AG04450 (cell line): Measurements from ENCODE around the gene PTX4. TPM values are rescaled to one million over a fixed set of nuclear protein-coding genes. Genes with fewer than 3 reads are reported as not detected.

ENCODE experiments used
- CTCF ChIA-PET: fragments of 300-600, 350-600 bp; formaldehyde crosslinking; extraction: SDS; loops from one replicate; lab custom pipeline; 2022; ENCODE audit warnings: antibody characterized with exemption, inconsistent platforms; lab: Charles Lee
- POLR2A ChIA-PET: fragments of 350-600 bp; formaldehyde crosslinking; extraction: SDS; loops from one replicate; lab custom pipeline; 2021; ENCODE audit warnings: antibody characterized with exemption, inconsistent platforms; lab: Yijun Ruan, JAX
- DNase-seq: peaks from one replicate; pipeline ENCODE4 v3.0.0-alpha.2; 2011; ENCODE audit warnings: low read depth, low spot score
- H3K27ac ChIP-seq: one replicate; pipeline ENCODE4 v1.5.1; 2012; ENCODE audit warnings: low read depth, low read length, control low read depth
- H3K27me3 ChIP-seq: one replicate; pipeline ENCODE4 v1.6.0; 2012; ENCODE audit warnings: low read length; ENCODE audit not compliant: control insufficient read depth, insufficient read depth
- H3K4me3 ChIP-seq: 2 replicates; pipeline ENCODE4 v1.5.1; 2011; ENCODE audit warnings: mild to moderate bottlenecking, low read depth, low read length, control low read depth
- H3K9me3 ChIP-seq: 2 replicates; pipeline ENCODE4 v1.5.1; 2012; ENCODE audit warnings: low read length; ENCODE audit not compliant: control insufficient read depth, insufficient read depth
- polyA plus RNA-seq: library from polyadenylated mRNA; depleted of rRNA; stranded (reverse); fragments of >200 nt; gene quantifications from 2 replicates; pipeline ENCODE4 v1.2.3, GENCODE V29; 2011
- TF ChIP-seq, protein P1 (sequence below): IDR thresholded peaks from 2 replicates; pipeline ENCODE4 v1.5.1; 2011; ENCODE audit warnings: low read depth, low read length, control low read depth, inconsistent platforms

PTX4 gene
- polyA plus RNA-seq, 1 experiment: not detected

DNA sequence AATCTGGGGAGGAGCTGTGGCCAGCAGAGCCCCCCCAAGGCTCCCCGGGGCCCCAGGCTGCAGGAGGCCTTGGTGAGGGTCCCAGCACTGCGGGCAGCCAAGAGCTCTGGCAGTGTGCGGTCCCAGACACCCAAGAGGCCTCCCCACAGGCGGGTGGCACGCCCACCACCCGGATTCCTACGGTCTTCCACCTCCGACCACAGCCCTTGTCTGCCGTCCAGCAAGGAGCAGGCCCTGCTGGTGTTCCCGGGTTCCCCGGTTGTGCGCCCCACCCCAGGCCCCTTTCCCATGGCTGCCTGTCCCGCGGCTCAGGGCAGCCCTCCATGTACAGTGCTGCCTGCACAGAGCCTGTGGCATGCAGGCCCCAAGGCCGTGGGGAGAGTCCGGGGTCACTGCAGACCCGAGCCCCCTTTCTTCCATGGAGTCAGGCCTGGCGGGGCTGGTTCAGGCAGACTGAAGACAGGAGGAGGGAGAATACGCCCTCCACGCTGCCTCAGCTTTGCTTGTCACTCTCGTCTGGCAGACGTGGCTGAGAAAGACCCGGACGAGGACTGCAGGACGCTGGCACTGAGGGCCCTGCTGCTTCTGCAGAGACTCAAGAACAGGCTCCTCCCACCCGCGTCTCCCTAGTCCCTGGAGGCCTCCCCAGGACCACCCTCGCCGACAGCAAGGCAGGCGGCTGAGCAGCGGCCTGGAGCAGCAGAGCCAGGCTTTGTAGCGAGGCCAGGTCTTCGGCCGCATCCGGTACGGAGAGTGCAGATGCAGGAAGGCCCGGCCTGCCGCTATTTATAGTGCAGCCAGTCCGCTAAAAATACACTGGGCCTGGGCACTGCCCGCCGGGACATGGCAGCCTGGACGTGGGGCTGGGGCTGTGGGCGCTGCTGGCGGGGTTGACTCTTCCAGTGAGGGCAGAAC is 20.8 kb upstream of the PTX4 start:
- Histone ChIP-seq H3K27ac (no peak overlapping the region), H3K4me3 (no peak overlapping the region), H3K27me3 (no peaks in the 10 kb centered on the region), H3K9me3 (peaks cover 19% of the 10 kb centered on the region)
- no peak for DNase-seq
- ChIA-PET POLR2A (no interaction called here), CTCF (no interaction called here)
- TF ChIP-seq, protein P1, sequence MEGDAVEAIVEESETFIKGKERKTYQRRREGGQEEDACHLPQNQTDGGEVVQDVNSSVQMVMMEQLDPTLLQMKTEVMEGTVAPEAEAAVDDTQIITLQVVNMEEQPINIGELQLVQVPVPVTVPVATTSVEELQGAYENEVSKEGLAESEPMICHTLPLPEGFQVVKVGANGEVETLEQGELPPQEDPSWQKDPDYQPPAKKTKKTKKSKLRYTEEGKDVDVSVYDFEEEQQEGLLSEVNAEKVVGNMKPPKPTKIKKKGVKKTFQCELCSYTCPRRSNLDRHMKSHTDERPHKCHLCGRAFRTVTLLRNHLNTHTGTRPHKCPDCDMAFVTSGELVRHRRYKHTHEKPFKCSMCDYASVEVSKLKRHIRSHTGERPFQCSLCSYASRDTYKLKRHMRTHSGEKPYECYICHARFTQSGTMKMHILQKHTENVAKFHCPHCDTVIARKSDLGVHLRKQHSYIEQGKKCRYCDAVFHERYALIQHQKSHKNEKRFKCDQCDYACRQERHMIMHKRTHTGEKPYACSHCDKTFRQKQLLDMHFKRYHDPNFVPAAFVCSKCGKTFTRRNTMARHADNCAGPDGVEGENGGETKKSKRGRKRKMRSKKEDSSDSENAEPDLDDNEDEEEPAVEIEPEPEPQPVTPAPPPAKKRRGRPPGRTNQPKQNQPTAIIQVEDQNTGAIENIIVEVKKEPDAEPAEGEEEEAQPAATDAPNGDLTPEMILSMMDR: no peak

DNA sequence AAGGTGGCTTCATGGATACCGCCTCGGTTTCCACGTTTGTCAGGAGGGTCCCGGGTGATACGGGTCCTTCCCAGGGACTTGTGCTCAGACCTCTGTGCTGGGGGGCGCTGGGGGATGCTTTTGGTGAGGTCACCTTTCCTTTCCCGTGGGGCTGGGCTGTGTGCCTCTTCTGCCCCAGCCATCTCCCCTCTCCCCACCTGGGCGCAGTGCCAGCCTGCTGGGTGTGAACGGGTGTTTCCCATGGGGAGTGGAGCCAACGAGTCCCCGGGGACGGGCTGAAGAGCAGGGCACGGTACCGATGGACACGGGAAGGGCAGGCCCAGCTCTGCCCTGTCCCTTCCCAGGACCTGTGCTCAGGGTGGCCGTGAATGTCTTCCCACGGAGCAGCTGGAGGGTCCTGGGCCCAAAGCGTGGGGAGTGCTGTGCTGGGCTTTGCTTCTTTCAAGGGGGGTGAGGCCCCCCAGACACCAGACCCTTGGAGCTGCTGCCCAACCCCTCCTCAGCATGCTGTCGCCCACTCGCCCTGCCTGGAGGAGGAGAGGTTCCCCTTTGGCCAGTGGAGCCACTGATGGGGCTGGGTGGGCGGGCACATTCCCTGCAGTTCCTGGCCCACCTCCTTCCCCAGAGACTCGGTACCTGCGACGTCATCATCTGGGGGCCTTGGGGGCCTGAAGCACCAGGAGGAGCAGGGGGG is 19.9 kb upstream of the PTX4 start:
- no peaks in the 10 kb centered on the region for H3K27me3 ChIP-seq
- H3K27ac ChIP-seq: no peak overlapping the region
- ChIA-PET CTCF (no interaction called here), POLR2A (no interaction called here)
- DNase-seq: no peak
- peaks cover 11% of the 10 kb centered on the region for H3K9me3 ChIP-seq
- TF ChIP-seq, protein P1: no peak
- no peak overlapping the region for H3K4me3 ChIP-seq

DNA sequence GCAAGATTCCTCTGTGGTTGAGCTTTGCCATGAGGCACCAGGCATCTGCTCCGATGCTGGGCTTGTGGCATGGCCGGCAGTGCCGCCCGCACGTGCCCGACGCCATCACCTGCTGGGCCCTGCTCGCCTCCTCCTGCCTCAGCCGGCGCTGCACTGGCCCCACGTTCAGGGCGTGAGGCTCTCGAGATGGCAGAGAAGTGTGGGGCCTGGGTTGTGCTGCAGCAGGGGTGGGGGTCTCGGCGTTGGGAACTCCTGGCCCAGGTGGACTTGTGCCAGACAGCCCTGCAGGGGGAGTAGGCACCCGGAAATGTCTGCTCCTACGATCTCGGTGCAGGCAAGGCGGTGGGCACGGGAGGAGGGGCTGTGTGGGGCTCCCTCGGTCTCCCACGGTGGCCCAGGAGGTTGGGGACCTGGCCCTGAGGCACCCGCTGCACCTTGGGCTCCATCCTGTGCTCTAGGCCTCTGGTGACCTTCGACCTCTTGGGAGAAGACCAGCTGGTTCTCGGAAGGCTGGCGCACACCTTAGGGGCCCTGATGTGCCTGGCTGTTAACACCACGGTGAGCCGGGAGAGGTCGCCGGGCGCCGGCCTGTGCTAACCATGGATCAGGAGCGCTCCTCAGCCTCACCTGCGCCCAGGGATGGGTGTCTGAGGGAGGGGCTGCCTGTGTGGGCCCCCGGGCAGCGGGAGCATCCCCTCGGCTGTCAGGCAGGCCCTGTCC is 17.9 kb upstream of the PTX4 start:
- Histone ChIP-seq H3K4me3 (no peak overlapping the region), H3K27ac (no peak overlapping the region), H3K9me3 (peaks cover 6% of the 10 kb centered on the region; the same call in 1 of the 2 replicates), H3K27me3 (no peaks in the 10 kb centered on the region)
- DNase-seq: no peak
- TF ChIP-seq, protein P1: no peak
- ChIA-PET POLR2A (no interaction called here), CTCF (no interaction called here)

DNA sequence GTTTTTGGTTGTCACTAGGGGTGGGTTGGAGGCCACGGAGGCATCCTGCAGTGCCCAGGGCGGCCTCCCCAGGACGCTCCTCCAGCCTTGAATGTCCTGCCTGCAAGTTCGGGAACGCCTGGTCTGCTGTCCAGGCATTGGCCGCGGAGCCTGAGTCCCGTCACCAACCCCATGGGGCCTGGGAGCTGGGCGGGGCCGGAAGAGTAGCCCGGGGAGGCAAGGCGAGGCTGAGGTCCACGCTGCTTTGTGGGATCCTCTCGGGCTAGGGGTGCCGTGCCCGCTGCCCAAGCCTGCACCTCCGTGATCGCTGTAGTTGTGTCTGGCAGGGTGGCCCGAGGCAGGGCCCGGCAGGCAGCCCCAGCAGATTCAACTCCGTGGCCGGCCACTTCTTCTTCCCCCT is 17.2 kb upstream of the PTX4 start:
- Histone ChIP-seq H3K27me3 (no peaks in the 10 kb centered on the region), H3K27ac (no peak overlapping the region), H3K4me3 (no peak overlapping the region), H3K9me3 (peaks cover 6% of the 10 kb centered on the region; the same call in 1 of the 2 replicates)
- no peak for DNase-seq
- POLR2A ChIA-PET: no interaction called here
- CTCF ChIA-PET: no interaction called here
- TF ChIP-seq, protein P1: no peak
